H1 (cell line): ENCODE results near the gene CWC27. TPM values are rescaled to one million over a fixed set of nuclear protein-coding genes. Genes with fewer than 3 reads are reported as not detected.

Experiments
- CTCF ChIA-PET: fragments of 300-600 bp; sonication (Branson Sonifier 250); formaldehyde crosslinking; loops from one replicate; lab custom pipeline; 2021; ENCODE audit not compliant: partially characterized antibody; lab: Charles Lee
- POLR2A ChIA-PET: fragments of 300-600 bp; sonication (Branson Sonifier 250); formaldehyde crosslinking; loops from one replicate; lab custom pipeline; 2021; ENCODE audit warnings: inconsistent platforms; ENCODE audit not compliant: partially characterized antibody; lab: Charles Lee
- DNase-seq, 2 experiments: peaks; one replicate each; pipeline versions ENCODE4 v3.0.0 to v3.0.0-alpha.2; 2010 to 2022; ENCODE audit warnings: low spot score in 2 of 2, low read depth in 1 of 2, mixed read lengths in 1 of 2
- FAIRE-seq: peaks from 2 replicates; lab custom pipeline; 2011; peaks lifted over from hg19 to GRCh38; lab: Jason Lieb, UNC
- H2AFZ ChIP-seq: 2 replicates; pipeline ENCODE4 v1.8.1; 2012; ENCODE audit warnings: low read length, inconsistent platforms
- H2AK5ac ChIP-seq: 2 replicates; pipeline ENCODE4 v1.6.1; 2013; ENCODE audit warnings: low read depth, low read length
- H2BK120ac ChIP-seq: replicated peaks from 2 replicates; pipeline ENCODE3; 2013; ENCODE audit warnings: low read depth, low read length, inconsistent platforms
- H2BK12ac ChIP-seq: 2 replicates; pipeline ENCODE4 v1.6.1; 2013; ENCODE audit warnings: low read depth, low read length
- H2BK15ac ChIP-seq: 2 replicates; pipeline ENCODE4 v1.6.1; 2013; ENCODE audit warnings: low read length
- H2BK20ac ChIP-seq: 2 replicates; pipeline ENCODE4 v1.6.1; 2013; ENCODE audit warnings: low read length
- H2BK5ac ChIP-seq: 2 replicates; pipeline ENCODE4 v1.6.1; 2013; ENCODE audit warnings: low read depth, low read length
- H3K14ac ChIP-seq: 2 replicates; pipeline ENCODE4 v1.6.1; 2013; ENCODE audit warnings: inconsistent platforms; ENCODE audit not compliant: insufficient read length
- H3K18ac ChIP-seq: 2 replicates; pipeline ENCODE4 v1.6.1; 2013; ENCODE audit warnings: low read length; ENCODE audit errors: extremely low read depth
- H3K23ac ChIP-seq: 2 replicates; pipeline ENCODE4 v1.6.1; 2013; ENCODE audit warnings: inconsistent platforms; ENCODE audit not compliant: insufficient read length
- H3K23me2 ChIP-seq: 2 replicates; pipeline ENCODE4 v1.6.1; 2013; ENCODE audit warnings: low read depth, low read length
- H3K27ac ChIP-seq: 2 replicates; pipeline ENCODE4 v1.6.1; 2011; ENCODE audit warnings: low read depth, low read length, inconsistent platforms
- H3K27me3 ChIP-seq, 4 experiments: replicated peaks in 1 of 4; 1 replicate in 1 of 4; 2 replicates in 3 of 4; pipeline versions ENCODE4 v1.6.1 to v1.8.1; 2011 to 2013; ENCODE audit warnings: low read length in 3 of 4, mild to moderate bottlenecking in 3 of 4, inconsistent platforms in 2 of 4, mixed read lengths in 2 of 4, moderate library complexity in 1 of 4; ENCODE audit not compliant: control insufficient read depth in 3 of 4, insufficient read depth in 3 of 4; ENCODE audit errors: extremely low read depth in 1 of 4
- H3K36me3 ChIP-seq, 4 experiments: 2 replicates each; pipeline versions ENCODE4 v1.6.1 to v1.8.1; 2011 to 2013; ENCODE audit warnings: mild to moderate bottlenecking in 4 of 4, low read length in 3 of 4, moderate library complexity in 2 of 4, control low read depth in 1 of 4, inconsistent platforms in 1 of 4; ENCODE audit not compliant: insufficient read depth in 4 of 4, control insufficient read depth in 2 of 4
- H3K4ac ChIP-seq: replicated peaks from 2 replicates; pipeline ENCODE3; 2013; ENCODE audit warnings: low read length, low read depth, mixed read lengths, inconsistent platforms; ENCODE audit not compliant: insufficient read length
- H3K4me1 ChIP-seq, 4 experiments: replicated peaks in 1 of 4; 1 replicate in 1 of 4; 2 replicates in 3 of 4; pipeline versions ENCODE4 v1.6.1 to v1.8.1; 2011 to 2013; ENCODE audit warnings: low read length in 3 of 4, inconsistent platforms in 2 of 4, mixed read lengths in 1 of 4; ENCODE audit not compliant: insufficient read depth in 4 of 4, control insufficient read depth in 3 of 4
- H3K4me2 ChIP-seq, 2 experiments: 2 replicates each; pipeline versions ENCODE4 v1.6.1 to v1.8.1; 2011 to 2013; ENCODE audit warnings: low read depth in 2 of 2, low read length in 2 of 2, control low read depth in 1 of 2, inconsistent platforms in 1 of 2, mild to moderate bottlenecking in 1 of 2; ENCODE audit not compliant: insufficient read depth in 1 of 2
- H3K4me3 ChIP-seq, 4 experiments: fragments of 200-600, 300-600 bp in 1 of 4; sonication (generic), shearing (Covaris generic), sonication (Bioruptor Twin) in 1 of 4; 2 replicates each; pipeline versions ENCODE4 v1.5.1 to v1.8.1; 2011 to 2016; ENCODE audit warnings: low read length in 4 of 4, low read depth in 3 of 4, control low read depth in 2 of 4, inconsistent platforms in 2 of 4, mild to moderate bottlenecking in 2 of 4, mixed read lengths in 1 of 4, moderate library complexity in 1 of 4; ENCODE audit not compliant: insufficient read depth in 2 of 4; ENCODE audit errors: extremely low read depth in 1 of 4
- H3K56ac ChIP-seq: replicated peaks from 2 replicates; pipeline ENCODE3; 2013; ENCODE audit warnings: low read depth, mild to moderate bottlenecking, mixed read lengths, low read length, inconsistent platforms; ENCODE audit not compliant: insufficient read length
- H3K79me1 ChIP-seq: 2 replicates; pipeline ENCODE4 v1.6.1; 2013; ENCODE audit warnings: low read depth, low read length, control low read depth
- H3K79me2 ChIP-seq, 2 experiments: 2 replicates each; pipeline versions ENCODE4 v1.6.1 to v1.8.1; 2012 to 2013; ENCODE audit warnings: low read length in 2 of 2, mild to moderate bottlenecking in 2 of 2, inconsistent platforms in 1 of 2; ENCODE audit not compliant: insufficient read depth in 2 of 2, control insufficient read depth in 1 of 2
- H3K9ac ChIP-seq, 4 experiments: replicated peaks in 1 of 4; 1 replicate in 1 of 4; 2 replicates in 3 of 4; pipeline versions ENCODE4 v1.6.1 to v1.8.1; 2011 to 2013; ENCODE audit warnings: low read depth in 3 of 4, low read length in 3 of 4, control low read depth in 2 of 4, mild to moderate bottlenecking in 2 of 4, moderate library complexity in 2 of 4, inconsistent platforms in 1 of 4; ENCODE audit errors: extremely low read depth in 1 of 4
- H3K9me3 ChIP-seq, 2 experiments: 2 replicates each; pipeline versions ENCODE4 v1.6.1 to v1.8.1; 2012 to 2013; ENCODE audit warnings: mild to moderate bottlenecking in 2 of 2, moderate library complexity in 2 of 2, control low read depth in 1 of 2, inconsistent platforms in 1 of 2, low read depth in 1 of 2, low read length in 1 of 2, mixed read lengths in 1 of 2; ENCODE audit not compliant: insufficient read depth in 2 of 2
- H4K20me1 ChIP-seq, 2 experiments: replicated peaks in 1 of 2; 2 replicates each; pipeline versions ENCODE3 to v1.8.1; 2011 to 2013; ENCODE audit warnings: inconsistent platforms in 2 of 2, low read length in 2 of 2, mild to moderate bottlenecking in 1 of 2; ENCODE audit not compliant: insufficient read depth in 2 of 2, control insufficient read depth in 1 of 2
- H4K5ac ChIP-seq: 2 replicates; pipeline ENCODE4 v1.6.1; 2013; ENCODE audit warnings: low read length, low read depth, mixed read lengths, inconsistent platforms; ENCODE audit not compliant: insufficient read length
- H4K8ac ChIP-seq: 2 replicates; pipeline ENCODE4 v1.8.0; 2013; ENCODE audit warnings: mild to moderate bottlenecking, moderate library complexity, low read length, inconsistent platforms; ENCODE audit not compliant: insufficient read depth; ENCODE audit errors: extremely low read depth
- H4K91ac ChIP-seq: replicated peaks from 2 replicates; pipeline ENCODE3; 2013; ENCODE audit warnings: low read length, mixed read lengths, inconsistent platforms; ENCODE audit not compliant: insufficient read length
- JUN ChIP-seq: IDR thresholded peaks from 2 replicates; pipeline ENCODE4 v1.6.1; 2011; ENCODE audit warnings: low read depth, mild to moderate bottlenecking, improper control_type of control experiment, low read length
- RBBP5 ChIP-seq: IDR thresholded peaks from 2 replicates; pipeline ENCODE4 v1.7.1; 2012; ENCODE audit warnings: low read depth, mild to moderate bottlenecking, inconsistent platforms, low read length, moderate library complexity, borderline replicate concordance
- SP4 ChIP-seq: IDR thresholded peaks from 2 replicates; pipeline ENCODE4 v1.6.1; 2012; ENCODE audit warnings: low read length, inconsistent platforms
- TAF1 ChIP-seq: IDR thresholded peaks from 2 replicates; pipeline ENCODE4 v1.6.1; 2011; ENCODE audit warnings: mild to moderate bottlenecking, low read depth, low read length
- YY1 ChIP-seq: IDR thresholded peaks from 2 replicates; pipeline ENCODE4 v1.6.1; 2011; ENCODE audit warnings: low read depth, mild to moderate bottlenecking, low read length
- WGBS, 2 experiments: shearing (Covaris generic) in 1 of 2; methylation state at CpG; one replicate each; pipeline versions ENCODE4 v1.1.6 to v1.1.7; 2013 to 2015; ENCODE audit warnings: low lambda C conversion rate in 2 of 2, mixed read lengths in 2 of 2, inconsistent platforms in 1 of 2, low coverage in 1 of 2, missing lambda C conversion rate in 1 of 2; ENCODE audit not compliant: insufficient replicate concordance in 2 of 2, insufficient coverage in 1 of 2, insufficient read length in 1 of 2; ENCODE audit errors: extremely low coverage in 1 of 2, missing lambda C conversion rate in 1 of 2; 5-methylcytosine and 5-hydroxymethylcytosine counted together
- polyA plus RNA-seq, 7 experiments: library from polyadenylated mRNA; depleted of rRNA in 3 of 7; stranded (reverse) in 5 of 7; unstranded in 2 of 7; fragments of >200 nt in 5 of 7; fragments of 200-250 nt in 2 of 7; gene quantifications; 1 replicate in 5 of 7; 2 replicates in 1 of 7; 4 replicates in 1 of 7; pipeline versions ENCODE4 v1.2.1 to v1.2.3, GENCODE V29; 2011 to 2013; ENCODE audit warnings: missing spikeins in 2 of 7, mixed read lengths in 2 of 7
- total RNA-seq: library from RNA; stranded (reverse); fragmentation: NEBNext Ultra II Directional; extraction: Animal tissue kit (Norgen Biotek cat#: 25700); gene quantifications from 2 replicates; pipeline ENCODE4 v1.2.1, GENCODE V29; 2021

The CWC27 gene
- total and polyA plus RNA-seq, 2 of the 8 experiments (the other 6 are each of a cell fraction or from before 2014, with no cell fraction given) = 24.9 to 43.4 TPM

GRCh38 chr5:64969578-64969977 is 200.8 kb downstream of the CWC27 start:
- no peak overlapping the region for H4K91ac ChIP-seq
- H2BK12ac ChIP-seq = no peak overlapping the region
- no peak for DNase-seq
- no peak overlapping the region for H3K27ac ChIP-seq
- no peak overlapping the region for H3K18ac ChIP-seq
- H2AFZ ChIP-seq = no peak overlapping the region
- WGBS, 2 experiments = 90% methylated on average over 5 of the region's 5 CpGs; no CpG with 5 or more reads in 1 of the 2 experiments
- no peak overlapping the region for H2BK5ac ChIP-seq
- FAIRE-seq = no peak
- no peak overlapping the region for H2BK20ac ChIP-seq
- no peak overlapping the region for H2BK120ac ChIP-seq
- TF ChIP-seq RBBP5 (no peak), JUN (no peak), TAF1 (no peak), SP4 (no peak), YY1 (no peak)
- POLR2A ChIA-PET = no interaction called here
- H3K4ac ChIP-seq = no peak overlapping the region
- no peak overlapping the region for H2BK15ac ChIP-seq
- no peaks in the 10 kb centered on the region for H3K9me3 ChIP-seq
- H3K9ac ChIP-seq = no peak overlapping the region
- H3K79me1 ChIP-seq = no peaks in the 10 kb centered on the region
- no peaks in the 10 kb centered on the region for H4K20me1 ChIP-seq
- no peak overlapping the region for H3K4me2 ChIP-seq
- no peaks in the 10 kb centered on the region for H3K4me1 ChIP-seq
- no peak overlapping the region for H4K5ac ChIP-seq
- peaks cover 0 to 5% (median under 1%) of the 10 kb centered on the region in 4 experiments; a peak in 1 of 8 replicates for H3K36me3 ChIP-seq
- no peaks in the 10 kb centered on the region for H3K27me3 ChIP-seq
- no peaks in the 10 kb centered on the region for H3K79me2 ChIP-seq
- H3K23me2 ChIP-seq = no peaks in the 10 kb centered on the region
- no peak overlapping the region for H3K4me3 ChIP-seq
- no peak overlapping the region for H2AK5ac ChIP-seq
- no peak overlapping the region for H4K8ac ChIP-seq
- H3K14ac ChIP-seq = no peak overlapping the region
- H3K23ac ChIP-seq = no peak overlapping the region
- CTCF ChIA-PET = no interaction called here
- no peak overlapping the region for H3K56ac ChIP-seq
